GM19438 (cell line): ENCODE measurements around the gene STX11.

Source experiments
- ATAC-seq: cut with Tn5 transposase; IDR thresholded peaks from one replicate; pipeline ENCODE4 v1.9.1; 2021; ENCODE audit warnings: low read depth; ENCODE audit not compliant: unreplicated experiment

The STX11 gene

DNA sequence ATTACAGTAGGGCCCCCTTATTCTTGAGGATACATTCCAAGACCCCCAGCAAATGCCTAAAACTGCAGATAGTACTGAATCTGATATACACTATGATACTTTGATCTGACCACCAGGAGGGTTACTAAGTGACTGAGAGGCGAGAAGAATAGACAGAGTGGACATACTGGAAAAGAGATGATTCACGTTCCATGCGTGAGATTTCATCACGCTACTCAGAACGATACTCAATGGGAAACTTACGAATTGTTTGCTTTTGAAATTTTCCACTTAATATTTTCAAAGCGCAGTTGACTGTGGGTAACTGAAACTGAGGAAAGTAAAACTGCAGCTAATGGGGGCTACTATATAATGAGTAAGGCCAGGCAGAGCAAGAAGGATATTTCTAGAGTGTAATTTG, 60.8 kb downstream of the STX11 start:
- no peak for ATAC-seq

DNA sequence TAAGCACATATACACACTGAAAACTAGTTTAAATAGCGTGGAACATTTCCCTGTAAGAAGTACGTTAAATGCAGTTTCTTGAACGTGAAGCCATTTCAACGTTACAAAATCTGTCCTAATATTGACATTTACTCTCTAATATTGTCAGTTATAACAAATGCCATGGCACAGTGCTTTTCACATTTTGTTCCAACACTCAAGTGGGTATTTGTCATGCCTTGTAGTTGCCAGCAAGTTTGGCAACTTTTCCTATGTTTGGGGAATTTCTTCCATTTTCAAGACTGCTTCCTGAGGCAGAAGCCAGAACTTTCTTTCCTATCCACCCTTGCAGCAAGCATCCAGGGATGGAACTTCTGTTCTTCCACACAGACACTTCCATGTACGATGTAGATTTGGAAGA, 63.0 kb downstream of the STX11 start:
- no peak for ATAC-seq

DNA sequence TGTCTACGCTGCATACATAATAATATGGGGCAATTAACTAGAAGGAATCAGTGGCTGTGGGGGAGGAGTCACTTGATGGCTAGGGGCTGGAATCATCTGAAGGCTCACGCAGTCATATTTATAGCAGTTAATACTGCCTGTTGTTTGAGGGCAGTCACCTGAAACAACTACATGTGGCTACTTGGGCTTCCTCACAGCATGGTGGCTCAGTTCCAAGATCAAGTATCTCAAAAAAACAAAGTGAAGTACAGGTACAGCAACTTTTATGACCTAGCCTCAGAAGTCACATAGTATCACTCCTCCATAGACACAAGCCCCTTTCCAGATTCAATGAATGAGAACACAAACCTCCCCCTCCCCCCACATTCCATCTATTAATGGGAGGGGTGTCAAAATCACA, 63.7 kb downstream of the STX11 start:
- no peak for ATAC-seq

DNA sequence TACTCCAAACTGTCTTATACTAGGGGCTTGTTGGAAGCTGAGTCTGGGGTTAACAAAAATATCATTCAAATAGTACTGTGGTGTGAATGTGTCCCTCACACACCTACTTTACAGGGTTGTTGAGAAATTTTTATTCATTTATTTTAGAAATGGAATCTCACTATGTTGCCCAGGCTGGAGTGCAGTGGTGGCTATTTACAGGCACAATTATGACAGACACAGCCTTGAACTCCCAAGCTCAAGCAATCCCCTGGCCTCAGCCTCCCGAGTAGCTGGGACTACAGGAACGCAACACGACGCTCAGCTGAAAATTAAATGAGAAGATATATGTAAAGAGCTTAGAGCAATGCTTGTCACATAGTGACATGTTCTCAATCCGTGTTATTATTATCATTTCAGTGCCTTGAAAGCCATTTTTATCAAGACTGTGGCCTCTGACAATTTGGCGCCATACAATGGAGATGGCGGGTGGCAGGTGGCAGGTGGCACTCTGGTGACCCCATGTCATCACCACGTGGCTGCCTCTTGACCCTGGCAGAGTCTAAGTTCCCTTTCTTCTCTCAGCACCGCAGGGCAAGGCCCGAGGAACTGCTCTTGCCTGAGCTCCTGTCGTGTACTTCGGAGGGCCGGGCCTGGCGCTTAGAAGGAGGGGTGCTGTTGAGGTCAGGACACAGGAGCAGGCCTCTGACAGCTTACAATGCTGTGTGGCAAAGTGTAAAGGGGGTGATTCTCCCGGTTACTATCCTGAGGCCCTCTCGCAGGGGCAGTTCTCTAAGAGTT, 64.5 kb downstream of the STX11 start:
- no peak for ATAC-seq

DNA sequence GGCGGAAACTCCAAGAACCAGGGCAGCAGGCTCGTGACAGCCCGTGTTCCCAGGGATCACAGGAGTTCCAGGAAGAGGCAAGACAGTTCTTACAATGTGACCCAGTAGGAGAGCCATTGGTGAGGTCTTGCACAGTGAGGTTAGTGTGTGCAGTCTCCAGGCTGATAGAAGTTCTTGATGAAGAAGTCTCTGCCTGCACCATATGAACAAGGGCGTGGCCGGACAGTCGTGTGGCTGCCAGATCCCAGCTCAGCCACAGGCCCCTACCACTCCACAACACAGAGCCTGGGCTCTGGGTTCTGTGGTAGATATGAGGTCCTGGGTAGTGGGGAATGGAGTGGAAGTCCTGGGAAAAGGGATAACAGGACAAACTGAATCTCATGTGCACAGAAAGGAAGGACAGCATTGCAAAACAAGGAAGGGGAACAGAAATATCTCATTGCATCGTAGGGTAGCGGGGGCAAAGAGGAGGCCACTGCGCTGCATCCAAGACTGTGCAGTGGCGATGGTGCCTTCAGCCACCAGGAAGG, 65.2 kb downstream of the STX11 start:
- peak; percentile 4 for ATAC-seq

DNA sequence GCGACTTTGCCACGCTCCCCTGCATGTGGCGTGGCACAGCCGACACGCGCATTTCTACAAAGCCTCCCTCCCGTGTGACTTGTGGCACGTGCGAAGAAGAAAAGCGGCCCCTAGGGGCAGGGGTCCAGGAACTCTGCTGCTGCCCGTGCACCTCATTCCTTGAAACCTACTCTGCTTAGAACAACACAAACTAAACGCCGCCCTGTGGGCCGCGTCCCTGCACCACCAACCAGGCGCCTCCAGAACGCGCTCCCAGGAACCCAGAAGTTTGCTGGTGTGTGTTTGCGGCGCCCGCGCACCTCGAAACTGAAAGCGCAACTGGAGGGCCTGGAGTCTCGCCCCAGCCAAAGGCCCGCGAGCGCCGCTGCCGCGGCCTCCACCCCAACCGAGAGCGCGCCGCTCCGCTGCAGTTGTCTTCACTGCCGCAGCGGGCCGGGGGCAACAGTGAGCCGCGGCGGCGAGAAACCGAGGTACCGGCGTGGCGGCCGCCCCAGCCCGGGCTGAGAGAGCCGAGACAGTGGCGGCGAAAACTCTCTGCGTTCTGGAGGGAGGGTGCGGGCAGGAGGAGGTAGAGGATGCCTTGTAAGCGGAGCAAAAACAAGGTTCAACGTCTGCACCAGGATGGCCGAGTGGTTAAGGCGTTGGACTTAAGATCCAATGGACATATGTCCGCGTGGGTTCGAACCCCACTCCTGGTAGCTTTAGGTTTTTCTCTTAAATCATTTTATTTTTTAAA, 65.8 kb downstream of the STX11 start:
- ATAC-seq, result peak; percentile 91

DNA sequence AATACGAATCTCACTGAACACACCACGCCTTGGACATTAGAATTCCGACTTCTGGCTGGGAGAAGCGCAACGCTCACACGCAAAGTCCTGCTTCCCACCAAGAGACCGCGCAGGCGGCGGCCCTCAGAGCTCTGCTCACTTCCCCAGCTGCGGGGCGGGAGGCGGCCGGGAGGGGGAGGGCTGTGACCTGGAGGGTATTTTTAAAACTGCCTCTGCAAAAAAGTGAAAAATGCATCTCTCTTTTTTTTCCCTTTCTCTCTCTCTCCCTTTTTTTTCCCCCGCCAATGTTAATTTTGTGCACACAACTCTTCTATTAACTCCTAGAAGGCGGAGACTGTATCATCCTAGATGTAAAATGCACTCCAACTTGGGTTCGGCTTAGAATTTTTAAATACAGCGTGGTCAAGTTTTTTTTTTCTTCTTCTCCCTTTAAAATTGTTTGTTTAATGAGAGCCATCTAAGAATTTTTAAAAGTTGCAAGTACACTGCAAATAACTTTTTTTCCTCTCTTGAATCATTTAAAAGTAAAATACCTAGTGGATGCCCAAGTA, 66.4 kb downstream of the STX11 start:
- peak; percentile 51 for ATAC-seq

DNA sequence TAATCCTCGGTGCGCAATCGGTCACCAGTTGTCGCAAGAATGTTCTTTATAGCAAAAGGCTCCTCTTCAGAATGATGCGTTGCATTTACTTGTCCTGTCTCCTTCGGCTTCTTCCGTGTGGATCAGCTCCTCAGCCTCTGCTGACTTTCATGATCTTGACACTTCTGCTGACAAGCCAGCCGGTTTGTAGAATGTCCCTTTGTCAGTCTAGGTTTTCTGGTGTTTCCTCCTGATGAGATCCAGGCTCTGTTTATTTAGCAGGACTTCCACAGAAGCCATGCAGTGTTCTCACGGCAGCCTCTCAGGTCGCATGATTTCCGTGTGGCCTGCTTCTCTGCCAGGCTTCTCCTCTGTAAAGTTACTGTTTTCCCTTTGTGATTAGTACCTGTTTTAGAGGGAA, 66.9 kb downstream of the STX11 start:
- no peak for ATAC-seq

DNA sequence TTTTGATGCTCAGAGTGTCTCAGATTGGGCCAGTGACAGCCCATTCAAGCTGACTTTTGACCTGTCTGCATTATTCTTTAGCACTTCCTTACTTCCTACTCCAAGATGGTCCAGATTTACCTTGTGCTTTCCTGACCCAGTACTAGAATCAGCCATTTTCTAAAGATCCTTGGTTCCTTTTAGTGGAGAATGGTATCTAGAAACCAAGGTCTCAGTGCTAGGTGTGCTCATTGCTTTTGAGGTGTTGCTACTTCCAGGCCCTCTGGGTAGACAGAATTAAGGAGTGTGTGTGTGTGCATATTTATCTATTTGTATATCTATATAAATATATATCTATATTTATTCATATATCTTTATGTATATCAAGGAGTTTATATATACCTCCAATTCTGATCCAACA, 67.5 kb downstream of the STX11 start:
- ATAC-seq, result no peak

DNA sequence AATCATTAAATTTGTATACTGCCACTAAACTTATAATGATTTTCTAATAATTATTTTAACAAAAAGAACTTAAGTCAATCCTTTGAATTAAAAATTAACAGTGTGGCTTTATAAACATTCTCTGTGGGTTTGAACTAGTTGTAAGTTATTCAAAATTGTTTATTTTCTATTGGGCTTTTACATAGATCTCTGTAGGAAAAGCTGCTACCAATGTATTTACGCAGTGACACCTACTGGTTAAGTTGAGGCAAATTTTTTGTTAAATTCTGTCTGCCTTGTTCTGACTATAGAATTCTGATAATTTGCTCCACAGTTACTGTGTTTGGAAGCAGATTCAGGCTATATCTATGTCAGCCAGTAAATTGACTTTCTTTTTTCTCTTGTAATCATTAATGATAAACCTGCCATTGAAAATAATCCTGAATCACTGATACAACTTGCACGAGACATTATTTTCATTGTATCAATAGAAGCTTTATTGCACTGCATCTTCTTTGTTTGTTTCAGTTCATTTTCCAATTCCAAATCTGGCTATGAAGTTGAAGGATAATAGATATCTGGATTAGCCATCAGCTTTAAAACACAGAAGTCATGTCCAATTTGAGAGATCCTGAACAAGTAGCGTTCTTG, 68.9 kb downstream of the STX11 start:
- no peak for ATAC-seq

DNA sequence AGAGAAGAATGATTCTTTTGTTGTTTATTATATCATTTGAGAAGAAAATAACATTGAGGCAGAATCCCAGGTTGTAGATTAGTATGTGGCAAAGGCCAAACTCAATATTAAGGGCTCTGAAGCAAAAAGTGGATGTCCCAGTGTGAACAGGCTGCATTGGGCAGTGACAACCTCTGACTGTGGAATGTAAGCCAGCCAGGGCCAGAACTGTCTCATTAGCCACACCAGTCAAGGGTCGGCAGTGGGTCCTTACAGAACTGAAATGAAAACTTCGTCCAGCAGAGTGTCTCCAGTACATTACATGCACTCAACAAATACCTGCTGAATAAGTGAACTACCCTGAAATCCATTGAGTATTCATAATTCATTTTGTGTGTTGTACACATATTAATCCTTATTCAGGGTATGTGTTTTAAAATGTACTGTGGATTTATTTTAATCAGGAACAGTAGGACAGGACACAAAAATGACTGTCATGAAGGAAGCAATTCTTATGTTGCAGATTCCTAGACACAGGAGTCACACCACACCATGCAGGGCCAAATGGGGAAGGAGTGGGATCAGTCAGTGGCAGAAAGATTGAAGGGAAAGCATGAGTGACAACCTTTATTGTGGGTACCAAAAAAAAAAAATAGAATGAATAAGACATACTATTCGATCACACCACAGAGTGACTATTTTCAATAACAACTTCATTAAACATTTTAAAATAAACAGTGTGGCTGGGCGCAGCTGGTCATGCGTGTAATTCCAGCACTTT, 69.9 kb downstream of the STX11 start:
- ATAC-seq, result no peak

DNA sequence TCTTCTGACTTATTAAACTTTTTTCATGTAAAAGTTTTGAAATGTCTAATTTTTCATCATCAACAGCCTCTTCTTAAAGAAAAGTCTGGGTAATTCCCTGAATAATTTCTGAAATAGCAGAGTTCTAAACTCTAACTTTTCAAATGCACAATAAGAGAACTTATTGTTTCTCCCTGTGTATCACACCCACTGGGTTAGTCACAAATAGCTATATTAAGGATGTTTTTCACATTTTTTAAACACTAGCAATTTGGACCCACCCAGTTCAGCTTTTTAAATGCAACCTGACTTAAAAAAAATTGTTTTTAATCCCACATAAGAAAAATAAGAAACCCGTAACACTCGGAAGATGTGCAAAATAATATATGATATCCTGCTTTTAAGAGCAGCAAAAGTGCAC, 73.4 kb downstream of the STX11 start:
- ATAC-seq, result no peak

DNA sequence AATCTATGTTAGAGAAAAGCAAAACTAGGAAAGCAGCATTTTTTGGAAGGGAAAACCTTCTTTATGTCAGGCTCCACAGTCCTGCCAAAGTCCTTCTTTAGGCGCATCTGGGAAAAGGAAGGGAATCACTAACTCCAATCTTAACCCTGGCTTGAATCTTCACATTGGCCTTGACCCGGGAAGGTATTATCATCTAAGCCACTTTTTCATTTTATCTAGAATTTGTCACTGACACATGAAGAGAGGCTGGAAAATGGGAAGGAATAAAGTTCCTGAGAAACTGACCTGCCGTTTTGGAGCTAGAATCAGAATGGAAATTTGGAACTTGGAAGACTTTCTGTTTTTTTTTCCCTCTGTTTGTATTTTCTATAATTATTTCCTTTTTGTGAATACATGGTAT, 81.4 kb downstream of the STX11 start:
- no peak for ATAC-seq

DNA sequence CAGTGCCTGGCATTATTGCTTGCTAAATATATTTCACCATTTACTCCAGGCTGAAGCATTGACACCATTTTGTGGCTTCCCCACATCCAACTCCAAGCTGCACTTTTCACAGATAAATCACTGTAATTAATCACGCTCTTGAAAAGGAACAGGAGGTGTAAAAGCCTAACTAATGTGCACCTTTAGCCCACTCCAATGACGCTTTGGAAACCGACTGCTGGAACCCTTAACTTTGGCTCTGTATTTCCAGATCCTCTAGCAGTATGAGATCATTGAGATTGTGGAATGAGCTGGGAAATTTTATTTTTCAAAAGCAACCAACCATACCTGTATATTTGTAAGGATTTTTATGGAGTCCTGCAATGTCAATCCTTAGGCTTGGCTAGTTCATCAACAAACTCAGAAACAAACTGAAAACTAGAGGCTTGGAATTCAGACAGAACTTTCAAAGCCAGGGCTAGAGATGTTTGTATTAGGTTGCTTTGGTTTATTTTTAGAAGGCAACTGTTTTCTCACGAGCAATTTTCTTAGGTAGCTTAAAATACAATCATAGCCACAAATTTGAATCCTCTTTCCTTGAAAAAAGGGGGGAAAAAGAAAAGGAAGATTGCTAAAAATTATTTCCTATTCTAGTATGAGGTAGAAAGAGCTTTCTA, 82.0 kb downstream of the STX11 start:
- ATAC-seq, result no peak

DNA sequence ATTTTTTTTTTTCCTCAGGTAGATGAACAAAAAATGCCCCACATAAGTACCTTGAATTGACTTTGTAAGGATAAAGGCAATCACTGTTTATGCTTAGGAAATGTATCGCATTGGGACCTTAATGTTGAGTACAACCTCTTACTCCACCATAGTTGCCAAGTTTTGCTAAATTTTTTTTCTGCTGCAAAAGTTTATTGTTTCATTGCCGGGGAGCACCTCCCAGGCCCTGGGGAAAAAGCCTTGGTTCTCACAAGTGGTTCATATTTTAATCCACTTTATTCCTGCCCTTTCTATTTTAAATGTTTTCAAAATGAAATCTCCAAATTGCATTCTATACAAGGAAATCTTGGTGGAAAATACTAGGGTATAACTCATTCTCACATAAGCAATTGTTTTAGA, 82.5 kb downstream of the STX11 start:
- no peak for ATAC-seq

DNA sequence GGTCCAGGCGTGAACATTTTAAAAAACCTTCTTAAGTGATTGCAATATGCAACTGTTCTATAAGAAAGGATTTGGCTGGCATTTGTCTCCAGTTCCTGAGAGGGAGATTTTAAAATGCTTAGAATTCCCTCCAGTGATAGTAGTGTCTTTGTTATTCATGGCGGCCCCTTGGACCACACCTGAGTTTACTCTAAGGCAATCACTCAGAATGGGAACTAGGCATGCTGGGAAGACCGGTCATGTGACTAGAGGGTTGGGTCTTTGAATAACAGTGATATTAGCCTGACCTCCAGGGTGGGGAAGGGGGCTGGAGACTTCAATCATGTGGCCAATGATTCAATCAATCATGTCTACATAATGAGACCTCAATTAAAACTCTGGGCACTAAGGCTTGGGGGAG, 84.1 kb downstream of the STX11 start:
- ATAC-seq, result no peak

DNA sequence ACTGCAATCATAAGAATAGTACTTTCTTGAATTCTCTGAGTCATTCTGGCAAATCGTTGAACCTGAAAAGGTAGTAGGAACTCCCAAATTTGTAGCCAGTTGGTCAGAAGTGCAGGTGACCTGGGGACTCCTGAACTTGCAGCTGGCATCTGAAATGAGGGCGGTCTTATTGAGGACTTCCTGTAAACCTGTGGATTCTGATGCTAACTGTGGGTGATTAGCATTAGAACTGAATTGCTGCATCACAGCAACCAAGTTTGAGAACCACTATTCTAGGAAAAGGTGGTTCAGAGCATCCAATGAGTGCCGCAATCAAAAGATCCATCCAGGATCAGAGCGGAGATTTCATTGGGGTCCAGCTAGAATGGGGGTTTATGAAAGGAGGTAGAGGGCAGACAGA, 84.6 kb downstream of the STX11 start:
- no peak for ATAC-seq
